Activated CD8-positive, alpha-beta memory T cell treated with anti-CD3 and anti-CD28 coated beads for 36 hours (primary cell): ENCODE measurements around the gene UBR3. TPM values are rescaled to one million over a fixed set of nuclear protein-coding genes. Genes with fewer than 3 reads are reported as not detected.
"Not testable (repeated sequence)": the region's sequence is repeated elsewhere in the genome, so short reads cannot be mapped to it uniquely, and the experiment has no call there.

Source experiments
- CTCF ChIA-PET: fragments of 350-600 bp; sonication (Branson Sonifier 250); formaldehyde crosslinking; loops from one replicate; lab custom pipeline; 2021; ENCODE audit warnings: antibody characterized with exemption; lab: Charles Lee
- POLR2A ChIA-PET: fragments of 350-600 bp; sonication (Branson Sonifier 250); formaldehyde crosslinking; loops from one replicate; lab custom pipeline; 2021; ENCODE audit warnings: antibody characterized with exemption; lab: Charles Lee
- total RNA-seq, 2 experiments: library from RNA; stranded (reverse); gene quantifications; one replicate each; pipeline ENCODE4 v1.2.3, GENCODE V29; 2021

Gene UBR3
- total RNA-seq, 2 experiments from 2014 or later = 19.5 to 23.8 TPM

DNA sequence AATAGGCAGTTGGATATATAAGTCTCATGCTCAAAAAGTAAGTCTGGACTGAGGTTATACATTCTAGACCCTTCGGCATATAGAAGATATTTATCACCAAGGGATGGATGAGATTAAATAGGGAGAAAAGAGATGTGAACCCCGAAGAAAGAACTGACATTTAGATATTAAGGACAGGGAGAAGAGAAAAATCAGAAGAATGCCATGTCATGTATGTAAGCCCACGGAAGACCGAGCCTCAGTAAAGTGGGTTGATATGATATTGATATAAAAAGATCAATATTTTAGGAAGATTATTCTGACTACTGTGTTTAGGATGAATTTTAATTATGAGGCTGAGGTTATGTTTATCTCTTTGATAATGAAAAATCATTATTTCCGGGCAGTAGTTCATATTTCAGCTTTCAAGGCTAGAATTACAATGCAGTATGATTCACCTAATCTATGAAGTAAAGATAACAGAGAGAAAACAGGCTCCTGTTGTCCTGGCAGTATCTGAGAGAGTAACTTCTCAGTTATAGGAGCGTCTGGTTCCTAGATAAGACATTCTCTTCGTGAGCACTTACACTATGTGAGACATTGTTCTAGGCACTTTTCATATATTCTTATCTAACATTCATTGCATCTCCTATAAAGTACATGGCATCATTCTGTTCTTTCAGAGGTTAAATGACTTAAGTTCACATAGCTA is 83.0 kb downstream of the UBR3 start:
- ChIA-PET CTCF (no interaction called here), POLR2A (no interaction called here)

GRCh38 chr2:169911119-169911518 is 83.9 kb downstream of the UBR3 start:
- ChIA-PET POLR2A (no interaction called here), CTCF (no interaction called here)

GRCh38 chr2:169916623-169917022 is 89.4 kb downstream of the UBR3 start:
- ChIA-PET POLR2A (no interaction called here), CTCF (no interaction called here)

DNA sequence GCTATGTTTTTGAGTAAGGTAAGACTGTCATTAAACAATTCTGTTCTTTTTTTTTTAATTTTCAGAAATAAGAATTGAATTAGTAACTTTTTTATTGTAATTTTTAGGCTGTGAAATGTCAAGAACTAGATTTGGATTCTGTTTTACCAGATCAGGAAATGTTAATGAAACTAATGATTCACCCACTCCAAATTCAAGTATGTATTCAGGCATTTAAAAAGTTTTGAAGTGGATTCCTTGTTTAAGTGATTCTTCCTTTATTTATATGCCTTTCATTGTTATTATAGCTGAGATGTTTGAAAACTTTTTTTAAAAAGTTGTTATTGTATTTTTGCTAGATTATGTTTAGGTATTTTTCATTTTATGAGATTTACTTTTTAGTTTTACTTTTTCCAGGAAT is 96.7 kb downstream of the UBR3 start:
- CTCF ChIA-PET = no interaction called here
- POLR2A ChIA-PET = no interaction called here

DNA sequence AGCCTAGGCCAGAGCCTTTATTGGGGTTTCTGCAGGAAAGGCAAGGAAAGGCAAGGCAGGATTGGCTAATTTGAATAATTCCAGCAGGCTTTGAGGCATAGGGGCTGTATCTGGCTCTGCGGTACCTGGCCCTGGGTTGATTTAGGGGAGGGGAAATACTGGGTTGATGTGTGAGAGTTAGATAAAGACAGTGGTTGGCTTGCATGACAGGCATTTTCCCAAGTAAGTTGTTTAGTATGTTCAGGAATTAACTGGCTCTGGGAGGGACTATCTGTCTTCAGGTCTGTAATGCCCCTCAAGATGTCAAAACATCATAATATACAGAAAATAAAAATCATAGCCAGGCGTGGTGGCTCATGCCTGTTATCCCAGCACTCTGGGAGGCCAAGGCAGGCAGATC is 98.7 kb downstream of the UBR3 start:
- POLR2A ChIA-PET = no interaction called here
- CTCF ChIA-PET = interaction anchor here (0.7 kb wide), 1 partner anchor 620 kb away, joined by 3 read pairs; no protein-coding TSS in a partner anchor

DNA sequence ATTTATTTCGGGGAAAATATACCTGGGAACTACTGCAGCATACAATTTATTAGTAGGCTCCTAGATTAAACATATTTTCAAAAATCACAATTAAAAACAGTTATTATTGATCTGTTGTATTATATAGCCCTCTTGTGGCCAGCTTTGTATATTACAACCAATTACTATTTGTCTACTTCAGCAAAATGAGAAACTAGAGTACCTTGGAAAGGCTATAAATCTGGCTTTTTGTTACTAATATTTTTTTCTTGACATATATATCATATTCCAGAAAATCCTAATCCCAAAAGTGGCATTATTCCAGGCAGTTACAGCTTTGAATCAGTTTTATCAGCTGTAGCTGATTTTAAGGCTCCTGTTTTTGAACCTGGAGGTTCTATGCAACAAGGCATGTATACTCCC is 101.2 kb downstream of the UBR3 start:
- ChIA-PET CTCF (interaction anchor here (1.1 kb wide), 1 partner anchor 100 kb away, joined by 5 read pairs; the partner anchor contains the start of gene UBR3), POLR2A (interaction anchor here (0.5 kb wide), 1 partner anchor 278 kb away, joined by 6 read pairs; no protein-coding TSS in a partner anchor)

DNA sequence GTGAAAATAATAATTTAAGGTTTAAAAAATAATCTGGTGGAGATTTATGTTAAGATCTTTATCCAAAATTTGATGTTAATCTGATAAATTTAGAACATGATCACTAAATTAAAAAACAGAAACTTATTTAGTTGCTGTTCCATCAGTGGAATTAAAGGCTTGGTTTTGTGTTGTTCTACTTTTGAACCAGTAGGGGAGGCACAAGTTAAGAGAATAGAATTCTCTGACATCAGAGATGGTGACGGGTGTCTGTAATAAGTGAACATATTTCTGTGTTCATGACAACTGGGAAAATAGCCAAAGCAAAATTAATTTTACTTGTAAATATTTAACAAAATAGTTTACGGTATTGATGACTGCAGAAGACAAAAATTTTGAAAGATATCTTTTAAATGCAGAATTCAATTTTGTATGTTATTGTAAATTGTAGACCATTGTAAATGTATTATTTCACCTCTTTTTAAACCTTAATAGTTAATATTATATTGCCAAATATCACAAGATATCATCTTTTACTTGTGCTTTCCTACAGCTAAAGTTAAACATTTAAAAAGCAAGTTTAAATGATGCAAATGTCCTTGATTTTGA is 106.0 kb downstream of the UBR3 start:
- ChIA-PET CTCF (no interaction called here), POLR2A (no interaction called here)

- CTCF ChIA-PET, POLR2A ChIA-PET: not testable (repeated sequence)
These were observed 109.4 kb downstream of the UBR3 start for GRCh38 chr2:169936652-169937051.

DNA sequence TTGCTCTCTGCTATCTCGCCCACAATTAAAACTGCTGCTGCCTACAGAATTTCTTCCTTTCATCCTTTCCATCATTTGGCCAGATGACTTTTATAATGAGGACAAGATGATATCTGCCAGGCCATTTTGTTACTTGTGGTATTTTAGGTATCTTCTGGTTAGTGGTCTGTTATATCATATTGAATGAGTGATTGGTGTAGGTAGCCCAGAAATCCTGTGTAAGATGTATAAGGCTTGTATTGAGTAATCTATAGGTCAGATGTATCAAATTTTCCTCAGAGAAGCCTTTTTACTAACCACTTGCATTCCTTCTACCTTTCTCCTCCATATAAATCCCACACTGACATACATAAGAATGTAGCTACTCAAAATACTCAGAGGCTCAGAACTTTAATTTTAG is 118.3 kb downstream of the UBR3 start:
- CTCF ChIA-PET = no interaction called here
- POLR2A ChIA-PET = no interaction called here

DNA sequence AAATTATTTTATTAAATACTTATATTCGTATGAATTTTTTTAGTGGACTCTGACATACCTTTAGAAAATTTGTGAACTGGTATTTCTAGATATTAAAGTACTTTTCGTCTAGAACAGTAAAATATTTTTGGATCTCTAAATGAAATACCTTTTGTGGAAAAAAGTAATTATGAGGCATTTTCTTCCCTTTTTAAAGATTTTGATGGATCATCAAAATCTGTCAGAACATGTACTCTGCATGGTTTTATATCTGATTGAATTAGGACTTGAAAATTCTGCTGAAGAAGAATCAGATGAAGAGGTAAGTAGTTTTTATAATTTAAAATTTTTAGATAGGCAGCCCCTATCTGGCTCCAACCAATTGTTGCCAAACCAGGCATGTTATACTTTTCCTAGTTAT is 118.8 kb downstream of the UBR3 start:
- ChIA-PET POLR2A (no interaction called here), CTCF (no interaction called here)

- POLR2A ChIA-PET = no interaction called here
These were observed 119.3 kb downstream of the UBR3 start for GRCh38 chr2:169946546-169946945.

GRCh38 chr2:169955940-169956339 is 128.7 kb downstream of the UBR3 start:
- ChIA-PET POLR2A (no interaction called here), CTCF (no interaction called here)

More at GRCh38 chr2:169946546-169946945, 119.3 kb downstream of the UBR3 start:
- CTCF ChIA-PET = no interaction called here

DNA sequence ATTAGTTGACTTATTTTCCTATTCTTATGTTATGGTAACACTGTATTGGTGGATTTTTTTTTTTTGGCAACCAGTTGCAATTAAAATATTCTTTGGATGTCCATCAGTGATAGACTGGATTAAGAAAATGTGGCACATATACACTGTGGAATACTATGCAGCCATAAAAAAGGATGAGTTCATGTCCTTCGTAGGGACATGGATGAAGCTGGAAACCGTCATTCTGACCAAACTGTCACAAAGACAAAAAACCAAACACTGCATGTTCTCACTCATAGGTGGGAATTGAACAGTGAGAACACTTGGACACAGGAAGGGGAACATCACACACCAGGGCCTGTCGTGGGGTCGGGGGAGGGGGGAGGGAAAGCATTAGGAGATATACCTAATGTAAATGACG is 130.0 kb downstream of the UBR3 start:
- POLR2A ChIA-PET, CTCF ChIA-PET: not testable (repeated sequence)

DNA sequence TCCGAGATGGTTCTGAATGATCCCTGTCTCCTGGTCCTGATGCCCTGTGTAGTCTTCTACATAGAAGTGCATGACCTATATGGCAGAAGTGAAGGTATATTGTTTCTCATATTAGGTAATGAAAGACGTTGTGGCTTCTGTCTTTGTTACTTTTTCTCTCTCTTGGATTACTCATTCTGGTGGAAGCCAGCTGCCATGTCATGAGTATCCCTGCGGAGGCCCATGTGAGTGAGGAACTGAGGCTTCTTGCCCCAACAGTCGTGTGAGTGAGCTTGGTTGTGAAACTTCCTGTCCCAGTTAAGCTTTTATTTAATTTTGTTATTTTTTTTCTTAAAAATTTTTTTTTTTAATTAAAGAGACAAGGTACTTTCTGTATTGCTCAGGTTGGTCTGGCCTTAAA is 134.7 kb downstream of the UBR3 start:
- POLR2A ChIA-PET = no interaction called here
- CTCF ChIA-PET = no interaction called here

DNA sequence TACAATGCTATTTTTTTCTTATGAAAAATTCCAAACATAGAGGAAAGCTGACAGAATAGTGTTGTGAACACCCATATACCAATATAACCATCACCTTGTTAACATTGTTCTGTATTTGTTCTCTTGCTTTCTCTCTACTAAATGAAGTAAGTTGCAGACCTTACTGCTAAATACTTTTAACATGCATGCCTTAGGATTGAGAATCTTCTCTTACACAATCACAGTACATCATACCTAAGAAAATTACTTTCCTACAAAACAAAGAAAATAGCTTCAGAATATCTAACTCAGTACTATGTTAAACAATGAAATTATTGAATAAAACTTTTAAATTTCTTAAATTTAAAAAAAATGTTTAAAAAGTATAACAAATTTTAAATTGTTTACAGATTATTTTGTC is 136.5 kb downstream of the UBR3 start:
- POLR2A ChIA-PET = no interaction called here
- CTCF ChIA-PET = no interaction called here

DNA sequence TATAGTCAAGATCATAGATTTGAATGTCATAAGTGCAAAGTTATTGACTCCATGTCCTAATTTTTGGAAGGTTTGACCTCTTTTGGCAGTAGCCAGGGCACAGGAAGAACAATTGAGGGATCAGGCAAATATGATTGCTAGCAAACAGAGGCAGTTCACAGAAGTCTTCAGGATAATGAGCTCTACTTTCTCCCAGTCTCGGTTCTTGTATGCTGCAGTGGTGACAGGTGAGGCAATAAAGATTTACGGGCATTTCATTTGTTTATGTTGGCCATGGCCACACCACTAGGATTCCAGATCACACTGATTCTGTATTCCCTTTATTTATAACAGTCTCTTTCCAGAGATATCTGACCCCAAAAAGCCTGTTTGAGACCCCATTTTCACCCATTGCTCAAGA is 137.5 kb downstream of the UBR3 start:
- CTCF ChIA-PET = no interaction called here

DNA sequence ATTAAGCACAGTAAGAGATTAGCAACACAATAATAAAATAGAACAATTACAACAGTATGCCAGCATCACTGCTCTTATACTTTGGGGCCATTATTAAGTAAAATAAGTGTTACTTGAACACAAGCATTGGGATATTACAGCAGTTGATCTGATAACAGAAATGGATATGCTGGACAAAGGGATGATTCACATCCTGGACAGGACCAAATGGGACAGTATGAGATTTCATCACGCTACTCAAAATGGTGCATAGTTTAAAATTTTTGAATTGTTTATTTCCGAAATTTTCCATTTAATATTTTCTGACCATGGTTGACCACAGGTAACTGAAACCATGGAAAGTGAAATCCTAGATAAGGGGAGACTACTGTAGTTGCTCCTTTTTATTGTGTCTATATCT is 138.2 kb downstream of the UBR3 start:
- CTCF ChIA-PET = no interaction called here
- POLR2A ChIA-PET = no interaction called here

More for the DNA sequence above, 137.5 kb downstream of the UBR3 start:
- POLR2A ChIA-PET = no interaction called here

GRCh38 chr2:169966454-169966853 is 139.2 kb downstream of the UBR3 start:
- POLR2A ChIA-PET = no interaction called here
- CTCF ChIA-PET = no interaction called here

DNA sequence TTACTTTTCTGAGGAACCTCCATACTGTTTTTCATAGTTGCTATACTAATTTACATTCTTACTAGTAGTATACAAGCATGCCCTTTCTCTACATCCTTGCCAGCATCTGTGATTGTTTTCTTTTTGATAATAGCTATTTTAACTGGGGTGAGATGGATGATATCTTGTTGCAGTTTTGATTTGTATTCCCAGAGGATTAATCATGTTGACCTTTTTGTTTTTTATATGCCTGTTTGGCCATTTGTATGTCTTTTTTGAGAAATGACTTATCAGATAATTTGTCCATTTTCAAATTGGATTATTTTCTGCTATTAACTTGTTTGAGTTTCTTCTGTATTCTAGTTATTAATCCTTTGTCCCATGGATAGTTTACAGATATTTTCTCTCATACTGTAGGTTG is 141.5 kb downstream of the UBR3 start:
- POLR2A ChIA-PET = no interaction called here

GRCh38 chr2:169975221-169975620 is 148.0 kb downstream of the UBR3 start:
- POLR2A ChIA-PET = no interaction called here
- CTCF ChIA-PET = no interaction called here

More for the DNA sequence above, 141.5 kb downstream of the UBR3 start:
- CTCF ChIA-PET = no interaction called here

DNA sequence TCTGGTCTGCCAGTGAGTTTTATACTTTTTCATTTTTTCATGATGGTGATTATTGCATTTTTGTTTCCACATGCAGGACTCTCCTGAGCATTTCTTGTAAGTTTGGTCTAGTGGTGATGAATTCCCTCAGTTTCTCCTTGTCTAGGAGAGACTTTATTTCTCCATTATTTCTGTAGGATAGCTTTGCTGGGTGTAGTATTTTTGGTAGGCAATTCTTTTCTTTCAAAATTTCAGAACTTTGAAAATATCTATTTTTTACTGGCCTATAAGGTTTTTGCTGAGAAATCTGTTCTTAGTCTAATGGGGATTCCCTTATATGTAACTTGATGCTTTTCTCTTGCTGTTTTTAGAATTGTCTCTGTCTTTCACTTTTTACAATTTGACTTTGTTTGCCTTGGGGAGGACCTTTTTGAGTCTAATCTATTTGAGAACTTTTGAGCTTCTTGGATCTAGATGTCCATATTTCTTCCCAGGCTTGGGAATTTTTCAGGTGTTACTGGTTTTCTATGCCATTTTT is 149.1 kb downstream of the UBR3 start:
- ChIA-PET CTCF (no interaction called here), POLR2A (no interaction called here)
